Jurkat, Clone E6-1 (cell line): Measurements from ENCODE around the gene BTBD9.

Experiments used
- DNase-seq: peaks from one replicate; pipeline ENCODE4 v3.0.0-alpha.2; 2011; ENCODE audit warnings: low read depth, low spot score
- H3K4me3 ChIP-seq: 2 replicates; pipeline ENCODE4 v1.5.1; 2011; ENCODE audit warnings: mild to moderate bottlenecking, low read length, control low read depth, moderate library complexity

The BTBD9 gene

GRCh38 chr6:38498805-38499445 is 140.8 kb downstream of the BTBD9 start:
- no peak overlapping the region for H3K4me3 ChIP-seq
- no peak for DNase-seq

- H3K4me3 ChIP-seq: no peak overlapping the region
- DNase-seq: no peak
Measured at GRCh38 chr6:38498085-38498484, 141.6 kb downstream of the BTBD9 start.

- H3K4me3 ChIP-seq: no peak overlapping the region
- DNase-seq: no peak
Measured at GRCh38 chr6:38497546-38497945, 142.2 kb downstream of the BTBD9 start.

- H3K4me3 ChIP-seq: no peak overlapping the region
- no peak for DNase-seq
Measured at GRCh38 chr6:38495922-38496635, 143.7 kb downstream of the BTBD9 start.

GRCh38 chr6:38495518-38495917 is 144.2 kb downstream of the BTBD9 start:
- no peak for DNase-seq

GRCh38 chr6:38493931-38494547 is 145.7 kb downstream of the BTBD9 start:
- H3K4me3 ChIP-seq: no peak overlapping the region
- DNase-seq: peak; percentile 74

More at GRCh38 chr6:38495518-38495917, 144.2 kb downstream of the BTBD9 start:
- no peak overlapping the region for H3K4me3 ChIP-seq

GRCh38 chr6:38492031-38492430 is 147.7 kb downstream of the BTBD9 start:
- DNase-seq: no peak
- no peak overlapping the region for H3K4me3 ChIP-seq

GRCh38 chr6:38489951-38490350 is 149.8 kb downstream of the BTBD9 start:
- no peak overlapping the region for H3K4me3 ChIP-seq
- DNase-seq: no peak

GRCh38 chr6:38487423-38487822 is 152.3 kb downstream of the BTBD9 start:
- H3K4me3 ChIP-seq: no peak overlapping the region
- no peak for DNase-seq

- DNase-seq: no peak
Measured at GRCh38 chr6:38485488-38485887, 154.2 kb downstream of the BTBD9 start.

GRCh38 chr6:38484656-38485055 is 155.1 kb downstream of the BTBD9 start:
- DNase-seq: no peak

More at GRCh38 chr6:38485488-38485887, 154.2 kb downstream of the BTBD9 start:
- no peak overlapping the region for H3K4me3 ChIP-seq

GRCh38 chr6:38483526-38483925 is 156.2 kb downstream of the BTBD9 start:
- DNase-seq: no peak
- H3K4me3 ChIP-seq: no peak overlapping the region

More at GRCh38 chr6:38484656-38485055, 155.1 kb downstream of the BTBD9 start:
- no peak overlapping the region for H3K4me3 ChIP-seq

GRCh38 chr6:38482466-38482865 is 157.3 kb downstream of the BTBD9 start:
- DNase-seq: no peak
- no peak overlapping the region for H3K4me3 ChIP-seq

- no peak overlapping the region for H3K4me3 ChIP-seq
Measured at GRCh38 chr6:38481851-38482250, 157.9 kb downstream of the BTBD9 start.

GRCh38 chr6:38481211-38481836 is 158.4 kb downstream of the BTBD9 start:
- DNase-seq: no peak
- no peak overlapping the region for H3K4me3 ChIP-seq

More at GRCh38 chr6:38481851-38482250, 157.9 kb downstream of the BTBD9 start:
- DNase-seq: no peak

- no peak for DNase-seq
- no peak overlapping the region for H3K4me3 ChIP-seq
Measured at GRCh38 chr6:38480036-38480435, 159.7 kb downstream of the BTBD9 start.

GRCh38 chr6:38479331-38479730 is 160.4 kb downstream of the BTBD9 start:
- DNase-seq: no peak
- no peak overlapping the region for H3K4me3 ChIP-seq

- H3K4me3 ChIP-seq: no peak overlapping the region
- no peak for DNase-seq
Measured at GRCh38 chr6:38477680-38478260, 162.0 kb downstream of the BTBD9 start.

GRCh38 chr6:38476888-38477287 is 162.8 kb downstream of the BTBD9 start:
- DNase-seq: no peak
- no peak overlapping the region for H3K4me3 ChIP-seq
